DMS114 treated with DMSO at 0.1 percent for 48 hours (cell line): ENCODE data around the gene GNA12.

ENCODE experiments used
- DNase-seq: peaks from one replicate; lab custom pipeline; 2025; ENCODE audit not compliant: unreplicated experiment; lab: John Stamatoyannopoulos, UW

The GNA12 gene

GRCh38 chr7:2717293-2718261, 126.5 kb downstream of the GNA12 start:
- DNase-seq, result no peak

GRCh38 chr7:2716906-2717292, 127.2 kb downstream of the GNA12 start:
- no peak for DNase-seq

DNA sequence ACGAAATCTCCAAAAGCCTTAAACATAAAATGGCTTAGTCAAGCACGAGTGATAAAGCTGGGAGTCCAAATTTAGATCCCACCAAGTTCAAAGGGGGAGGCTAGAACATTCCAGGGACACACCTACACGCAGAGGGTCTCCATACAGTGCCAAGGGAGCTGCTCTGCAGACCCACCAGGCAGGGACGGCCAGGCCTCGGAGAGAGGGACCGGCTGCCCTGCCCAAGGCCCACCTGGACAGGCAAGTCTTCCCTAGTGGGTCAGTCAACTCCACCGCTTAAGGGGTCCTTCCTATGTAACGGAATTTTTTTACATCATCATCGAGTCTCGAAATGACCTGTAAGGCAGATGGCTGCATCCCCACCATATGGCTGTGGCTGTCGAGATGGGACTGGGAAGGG, 127.6 kb downstream of the GNA12 start:
- DNase-seq, result no peak

DNA sequence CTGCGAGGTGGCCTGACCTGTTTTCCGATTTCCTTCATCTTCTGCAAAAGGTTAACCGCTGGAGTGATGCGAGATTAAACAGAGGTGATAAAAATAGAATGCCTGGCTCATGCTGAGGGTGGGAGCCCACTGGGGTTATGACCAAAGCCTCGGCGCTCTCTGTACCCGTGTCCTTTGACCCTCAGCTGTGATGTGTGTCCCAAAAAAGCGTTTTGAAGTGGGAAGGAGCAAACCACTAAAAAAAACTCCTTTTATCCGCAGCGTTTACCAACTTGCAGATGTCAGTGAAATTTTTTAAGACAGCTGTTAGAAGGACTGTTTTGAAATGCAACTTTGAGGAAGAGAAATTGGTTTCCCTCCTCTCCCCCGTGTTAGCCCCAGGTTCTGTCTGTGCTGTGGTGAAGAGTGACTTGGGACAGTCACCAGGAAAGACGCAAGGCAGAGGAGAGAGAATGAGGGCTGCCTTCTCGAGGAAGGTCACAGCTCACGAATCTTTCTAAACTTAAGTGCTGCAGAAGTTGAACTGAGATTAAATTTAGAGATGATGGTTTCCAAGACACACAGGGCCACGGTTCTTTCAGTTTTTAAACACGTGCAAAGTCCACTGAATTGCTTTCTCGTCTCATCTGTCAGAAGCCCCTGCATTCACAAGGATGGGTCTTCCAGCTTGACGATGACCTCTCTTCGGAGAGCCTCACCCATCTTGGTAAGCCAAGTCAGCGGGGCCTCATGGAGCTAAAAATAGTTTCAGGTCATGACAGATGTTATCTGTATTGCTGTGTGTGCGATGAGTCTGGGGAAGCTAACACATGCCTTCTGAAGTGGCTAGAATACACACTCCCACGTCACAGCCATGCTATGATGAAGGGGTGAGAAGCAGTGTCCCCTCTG, 128.5 kb downstream of the GNA12 start:
- DNase-seq, result no peak

DNA sequence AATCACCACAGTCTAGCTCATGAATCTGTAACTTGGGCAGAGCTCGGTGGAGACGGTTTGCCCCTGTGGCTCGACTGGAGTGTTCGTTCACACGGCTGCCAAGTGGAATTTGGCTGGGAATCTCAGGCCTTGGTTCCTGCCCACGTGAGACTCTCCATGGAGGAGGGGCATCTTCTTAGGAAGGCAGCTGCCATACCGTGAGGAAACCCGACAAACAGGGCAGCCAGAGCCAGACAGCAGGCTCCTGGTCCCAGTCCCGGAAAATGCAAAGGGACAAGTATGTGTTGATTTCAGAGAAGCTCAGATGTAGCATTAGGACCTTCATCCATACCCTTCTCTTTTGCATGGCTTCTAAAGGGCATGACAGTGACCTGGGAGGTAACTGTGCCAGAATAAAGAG, 129.5 kb downstream of the GNA12 start:
- no peak for DNase-seq

GRCh38 chr7:2713978-2714377, 130.1 kb downstream of the GNA12 start:
- DNase-seq, result no peak

- DNase-seq, result no peak
Measured at GRCh38 chr7:2713370-2713769, 130.7 kb downstream of the GNA12 start.

GRCh38 chr7:2711895-2712675, 132.0 kb downstream of the GNA12 start:
- no peak for DNase-seq

DNA sequence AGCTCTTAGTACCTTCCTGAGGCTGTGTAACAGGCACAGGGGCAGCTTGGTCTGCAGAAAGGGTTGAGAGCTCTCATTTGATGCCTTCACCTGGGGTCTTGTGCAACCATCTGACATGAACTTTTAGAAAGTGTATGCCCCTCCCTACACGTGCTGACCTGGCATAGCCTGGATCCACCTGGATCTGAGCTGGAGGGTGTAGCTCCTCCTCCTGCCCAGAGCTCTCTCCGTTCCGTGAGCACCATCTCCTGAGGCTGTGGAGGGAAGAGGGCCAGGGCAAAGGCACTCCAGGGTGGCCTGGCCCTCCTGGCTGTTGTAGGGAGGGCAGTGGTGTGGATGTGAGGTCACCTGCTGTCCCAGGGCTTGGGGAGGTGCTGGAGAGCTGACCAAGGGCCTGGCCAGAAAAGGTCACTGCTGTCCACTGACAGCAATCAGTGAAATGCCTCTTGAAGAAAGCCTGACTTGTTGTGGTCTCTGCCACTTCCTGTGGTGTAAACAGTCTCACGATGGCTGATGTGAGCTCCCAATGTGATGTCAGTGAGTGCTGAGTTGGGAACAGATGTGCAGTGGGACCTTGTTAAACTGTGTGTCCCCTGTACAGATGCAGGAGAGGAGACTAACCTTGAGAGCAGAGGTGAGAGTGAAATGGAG, 133.1 kb downstream of the GNA12 start:
- DNase-seq, result no peak

- no peak for DNase-seq
Measured at GRCh38 chr7:2710286-2710655, 133.8 kb downstream of the GNA12 start.

GRCh38 chr7:2709553-2710285, 134.4 kb downstream of the GNA12 start:
- DNase-seq, result no peak

GRCh38 chr7:2708547-2709310, 135.4 kb downstream of the GNA12 start:
- DNase-seq, result no peak

GRCh38 chr7:2708041-2708440, 136.1 kb downstream of the GNA12 start:
- no peak for DNase-seq

DNA sequence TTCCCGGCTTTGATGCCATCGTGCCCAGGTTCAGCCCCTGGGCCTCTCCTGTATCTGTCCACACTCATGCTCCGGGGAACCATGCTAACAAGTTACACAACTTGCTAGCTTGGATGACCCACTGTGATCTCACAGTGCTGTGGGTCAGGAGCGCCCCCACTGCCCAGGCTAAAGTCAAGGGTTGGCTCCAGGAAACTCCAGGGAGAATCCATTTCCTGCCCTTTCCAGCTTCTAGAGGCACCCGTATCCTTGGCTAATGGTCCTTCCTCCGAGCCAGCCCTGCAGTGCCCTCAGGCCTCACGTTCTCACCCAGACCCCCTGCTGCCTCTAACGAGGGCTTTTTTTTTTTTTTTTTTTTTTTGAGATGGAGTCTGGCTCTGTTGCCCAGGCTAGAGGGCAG, 136.6 kb downstream of the GNA12 start:
- DNase-seq, result no peak

DNA sequence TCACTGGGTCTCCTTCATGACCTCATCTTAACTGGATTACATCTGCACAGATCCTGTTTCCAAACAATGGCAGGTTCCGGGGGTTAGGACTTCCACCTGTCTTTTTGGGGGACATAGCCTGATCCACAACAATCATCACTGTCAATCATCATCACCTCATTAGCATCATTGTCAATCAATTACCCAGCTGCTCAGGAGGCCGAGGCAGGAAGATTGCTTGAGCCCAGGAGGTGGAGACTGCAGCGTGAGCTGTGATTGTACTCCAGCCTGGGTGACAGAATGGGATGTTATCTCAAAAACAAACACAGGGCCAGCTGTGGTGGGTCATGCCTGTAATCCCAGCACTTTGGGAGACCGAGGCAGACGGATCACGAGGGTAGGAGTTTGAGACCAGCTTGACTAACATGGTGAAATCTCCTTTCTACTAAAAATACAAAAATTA, 137.4 kb downstream of the GNA12 start:
- no peak for DNase-seq

- DNase-seq, result no peak
Measured at GRCh38 chr7:2705371-2706096, 138.6 kb downstream of the GNA12 start.

- DNase-seq, result no peak
Measured at GRCh38 chr7:2702594-2702957, 141.5 kb downstream of the GNA12 start.

- no peak for DNase-seq
Measured at GRCh38 chr7:2701832-2702593, 142.1 kb downstream of the GNA12 start.
